ENCODE results near the gene RABGAP1L. TPM values are rescaled to one million over a fixed set of nuclear protein-coding genes. Genes with fewer than 3 reads are reported as not detected.

RABGAP1L gene
- total and polyA plus RNA-seq, 4 donors: 4.8 to 53.5 (median 18.8) TPM

- TF ChIP-seq, protein P1, sequence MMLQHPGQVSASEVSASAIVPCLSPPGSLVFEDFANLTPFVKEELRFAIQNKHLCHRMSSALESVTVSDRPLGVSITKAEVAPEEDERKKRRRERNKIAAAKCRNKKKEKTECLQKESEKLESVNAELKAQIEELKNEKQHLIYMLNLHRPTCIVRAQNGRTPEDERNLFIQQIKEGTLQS (IDR thresholded peaks at IDR 0.05): no peak
- no peak for TF ChIP-seq SP1 (IDR thresholded peaks at IDR 0.05)
- TF ChIP-seq FOXA2 (IDR thresholded peaks at IDR 0.05): no peak
Measured at GRCh38 chr1:174956976-174957375, 797.7 kb downstream of the RABGAP1L start (continued).

GRCh38 chr1:174957829-174958228 lies 798.5 kb downstream of the RABGAP1L start:
- no peaks in the 10 kb centered on the region for H3K9me3 ChIP-seq (ENCODE audit: control insufficient read depth in 4 of 4, low read length in 3 of 4)
- DNase-seq (ENCODE audit: low spot score): no peak
- peaks cover 1 to 18% (median 13%) of the 10 kb centered on the region in 4 donors for H3K4me1 ChIP-seq (ENCODE audit: control insufficient read depth in 4 of 4, insufficient read depth in 4 of 4, low read length in 3 of 4)
- TF ChIP-seq EGR1 (IDR thresholded peaks at IDR 0.05; ENCODE audit: low read depth in 2 of 2) (no peak), RAD21 (IDR thresholded peaks at IDR 0.05) (no peak), ZBTB33 (IDR thresholded peaks at IDR 0.05) (no peak), HNF4G (IDR thresholded peaks at IDR 0.05) (no peak), YY1 (IDR thresholded peaks at IDR 0.05) (no peak), RXRA (IDR thresholded peaks at IDR 0.05) (no peak)
- TF ChIP-seq, protein P2, sequence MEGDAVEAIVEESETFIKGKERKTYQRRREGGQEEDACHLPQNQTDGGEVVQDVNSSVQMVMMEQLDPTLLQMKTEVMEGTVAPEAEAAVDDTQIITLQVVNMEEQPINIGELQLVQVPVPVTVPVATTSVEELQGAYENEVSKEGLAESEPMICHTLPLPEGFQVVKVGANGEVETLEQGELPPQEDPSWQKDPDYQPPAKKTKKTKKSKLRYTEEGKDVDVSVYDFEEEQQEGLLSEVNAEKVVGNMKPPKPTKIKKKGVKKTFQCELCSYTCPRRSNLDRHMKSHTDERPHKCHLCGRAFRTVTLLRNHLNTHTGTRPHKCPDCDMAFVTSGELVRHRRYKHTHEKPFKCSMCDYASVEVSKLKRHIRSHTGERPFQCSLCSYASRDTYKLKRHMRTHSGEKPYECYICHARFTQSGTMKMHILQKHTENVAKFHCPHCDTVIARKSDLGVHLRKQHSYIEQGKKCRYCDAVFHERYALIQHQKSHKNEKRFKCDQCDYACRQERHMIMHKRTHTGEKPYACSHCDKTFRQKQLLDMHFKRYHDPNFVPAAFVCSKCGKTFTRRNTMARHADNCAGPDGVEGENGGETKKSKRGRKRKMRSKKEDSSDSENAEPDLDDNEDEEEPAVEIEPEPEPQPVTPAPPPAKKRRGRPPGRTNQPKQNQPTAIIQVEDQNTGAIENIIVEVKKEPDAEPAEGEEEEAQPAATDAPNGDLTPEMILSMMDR (IDR thresholded peaks at IDR 0.05; ENCODE audit: low read depth, low read length, missing input control): no peak
- no peak overlapping the region for H3K27ac ChIP-seq (ENCODE audit: low read depth in 1 of 2, low read length in 2 of 2)
- H3K36me3 ChIP-seq (ENCODE audit: control insufficient read depth in 4 of 4, insufficient read depth in 3 of 4, low read depth in 1 of 4, low read length in 3 of 4): no peaks in the 10 kb centered on the region
- no peaks in the 10 kb centered on the region for H3K27me3 ChIP-seq (ENCODE audit: control insufficient read depth in 4 of 4, insufficient read depth in 4 of 4, low read length in 3 of 4)
- H3K4me3 ChIP-seq (ENCODE audit: low read depth in 1 of 3, low read length in 3 of 3): no peak overlapping the region
- H3K9ac ChIP-seq (ENCODE audit: low read depth in 1 of 2, low read length in 2 of 2): no peak overlapping the region

GRCh38 chr1:174958396-174958795 lies 799.1 kb downstream of the RABGAP1L start:
- H3K27me3 ChIP-seq (ENCODE audit: control insufficient read depth in 4 of 4, insufficient read depth in 4 of 4, low read length in 3 of 4): no peaks in the 10 kb centered on the region
- H3K9me3 ChIP-seq (ENCODE audit: control insufficient read depth in 4 of 4, low read length in 3 of 4): no peaks in the 10 kb centered on the region
- 84% methylated on average over 1 of the region's 1 CpG for whole genome bisulfite sequencing
- no peaks in the 10 kb centered on the region for H3K36me3 ChIP-seq (ENCODE audit: control insufficient read depth in 4 of 4, insufficient read depth in 3 of 4, low read depth in 1 of 4, low read length in 3 of 4)
- H3K4me3 ChIP-seq (ENCODE audit: low read depth in 1 of 3, low read length in 3 of 3): no peak overlapping the region
- no peak overlapping the region for H3K9ac ChIP-seq (ENCODE audit: low read depth in 1 of 2, low read length in 2 of 2)
- TF ChIP-seq YY1 (IDR thresholded peaks at IDR 0.05): no peak
- TF ChIP-seq MAX (IDR thresholded peaks at IDR 0.05): no peak
- no peak for TF ChIP-seq TAF1 (conservative IDR thresholded peaks at IDR 0.05)
- TF ChIP-seq SP1 (IDR thresholded peaks at IDR 0.05): no peak
- H3K27ac ChIP-seq (ENCODE audit: low read depth in 1 of 2, low read length in 2 of 2): no peak overlapping the region
- DNase-seq (ENCODE audit: low spot score): no peak
- peaks cover 1 to 14% (median 8%) of the 10 kb centered on the region in 4 donors for H3K4me1 ChIP-seq (ENCODE audit: control insufficient read depth in 4 of 4, insufficient read depth in 4 of 4, low read length in 3 of 4)

DNA sequence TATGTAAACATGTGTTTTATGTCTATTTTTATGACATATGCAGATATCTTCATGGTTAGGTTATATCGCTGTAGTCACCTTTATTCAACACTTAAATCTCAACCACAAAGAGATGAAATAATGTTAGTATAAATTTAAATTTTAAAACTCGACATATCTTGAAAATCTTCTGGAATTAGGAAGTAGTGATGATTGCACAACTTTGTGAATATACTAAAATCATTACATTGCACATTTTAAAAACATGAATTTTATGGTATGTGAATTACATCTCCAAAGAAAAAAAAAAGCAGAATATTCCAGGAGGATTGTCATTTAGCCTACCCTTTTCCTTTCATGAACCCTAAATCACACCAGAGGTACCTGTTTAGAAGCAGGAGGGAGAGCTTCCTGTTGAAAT lies 801.0 kb downstream of the RABGAP1L start:
- 93% methylated on average over 2 of the region's 2 CpGs for WGBS

More for the DNA sequence above, 801.0 kb downstream of the RABGAP1L start:
- peaks cover 0 to 9% (median 5%) of the 10 kb centered on the region in 4 donors for H3K4me1 ChIP-seq (ENCODE audit: control insufficient read depth in 4 of 4, insufficient read depth in 4 of 4, low read length in 3 of 4)
- H3K27me3 ChIP-seq (ENCODE audit: control insufficient read depth in 4 of 4, insufficient read depth in 4 of 4, low read length in 3 of 4): no peaks in the 10 kb centered on the region
- no peak overlapping the region for H3K9ac ChIP-seq (ENCODE audit: low read depth in 1 of 2, low read length in 2 of 2)
- H3K4me3 ChIP-seq (ENCODE audit: low read depth in 1 of 3, low read length in 3 of 3): no peak overlapping the region
- TF ChIP-seq SP1 (IDR thresholded peaks at IDR 0.05): no peak
- TF ChIP-seq TAF1 (conservative IDR thresholded peaks at IDR 0.05): no peak
- no peak for TF ChIP-seq GABPA (IDR thresholded peaks at IDR 0.05 in 1 of 2, conservative IDR thresholded peaks at IDR 0.05 in 1 of 2)
- TF ChIP-seq YY1 (IDR thresholded peaks at IDR 0.05): no peak
- no peak for TF ChIP-seq RAD21 (IDR thresholded peaks at IDR 0.05)
- no peak for TF ChIP-seq REST (IDR thresholded peaks at IDR 0.05)
- no peak for TF ChIP-seq FOXA2 (IDR thresholded peaks at IDR 0.05)
- TF ChIP-seq, protein P2 (IDR thresholded peaks at IDR 0.05; ENCODE audit: low read depth, low read length, missing input control): no peak
- H3K9me3 ChIP-seq (ENCODE audit: control insufficient read depth in 4 of 4, low read length in 3 of 4): no peaks in the 10 kb centered on the region
- DNase-seq (ENCODE audit: low spot score): no peak
- no peaks in the 10 kb centered on the region for H3K36me3 ChIP-seq (ENCODE audit: control insufficient read depth in 4 of 4, insufficient read depth in 3 of 4, low read depth in 1 of 4, low read length in 3 of 4)
- no peak overlapping the region for H3K27ac ChIP-seq (ENCODE audit: low read depth in 1 of 2, low read length in 2 of 2)

Data from liver (tissue), 9 donors.